ENCODE data around the gene IQCF5.

DNA sequence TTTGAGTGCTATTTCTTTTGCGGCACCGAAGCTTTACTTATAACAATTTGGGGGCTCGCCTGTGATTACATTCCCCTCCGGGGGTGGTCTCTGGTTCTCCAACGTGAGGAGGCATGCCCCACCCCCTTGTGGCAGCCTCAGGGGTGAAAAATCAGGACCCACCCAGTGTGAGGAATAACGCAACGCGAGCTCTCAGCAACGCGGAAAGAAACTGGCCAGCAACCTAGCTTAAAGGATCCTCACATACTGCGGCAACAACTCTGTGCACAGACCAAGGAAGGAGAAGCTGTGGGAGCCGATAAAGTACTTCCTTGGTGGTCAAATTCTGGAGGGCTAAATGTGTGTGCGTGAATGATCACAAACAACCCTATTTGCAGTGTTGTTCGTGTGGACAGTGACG, 22.0 kb upstream of the IQCF5 start:
- TF ChIP-seq, protein P1, sequence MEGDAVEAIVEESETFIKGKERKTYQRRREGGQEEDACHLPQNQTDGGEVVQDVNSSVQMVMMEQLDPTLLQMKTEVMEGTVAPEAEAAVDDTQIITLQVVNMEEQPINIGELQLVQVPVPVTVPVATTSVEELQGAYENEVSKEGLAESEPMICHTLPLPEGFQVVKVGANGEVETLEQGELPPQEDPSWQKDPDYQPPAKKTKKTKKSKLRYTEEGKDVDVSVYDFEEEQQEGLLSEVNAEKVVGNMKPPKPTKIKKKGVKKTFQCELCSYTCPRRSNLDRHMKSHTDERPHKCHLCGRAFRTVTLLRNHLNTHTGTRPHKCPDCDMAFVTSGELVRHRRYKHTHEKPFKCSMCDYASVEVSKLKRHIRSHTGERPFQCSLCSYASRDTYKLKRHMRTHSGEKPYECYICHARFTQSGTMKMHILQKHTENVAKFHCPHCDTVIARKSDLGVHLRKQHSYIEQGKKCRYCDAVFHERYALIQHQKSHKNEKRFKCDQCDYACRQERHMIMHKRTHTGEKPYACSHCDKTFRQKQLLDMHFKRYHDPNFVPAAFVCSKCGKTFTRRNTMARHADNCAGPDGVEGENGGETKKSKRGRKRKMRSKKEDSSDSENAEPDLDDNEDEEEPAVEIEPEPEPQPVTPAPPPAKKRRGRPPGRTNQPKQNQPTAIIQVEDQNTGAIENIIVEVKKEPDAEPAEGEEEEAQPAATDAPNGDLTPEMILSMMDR (IDR thresholded peaks at IDR 0.05): no peak
- TF ChIP-seq POLR2AphosphoS5 (IDR thresholded peaks at IDR 0.05): no peak
- no peak for TF ChIP-seq POLR2A (IDR thresholded peaks at IDR 0.05)
